Natural killer cell (primary cell): ENCODE results near the gene NCBP3. TPM values are rescaled to one million over a fixed set of nuclear protein-coding genes. Genes with fewer than 3 reads are reported as not detected.

Source experiments
- ATAC-seq, 3 donors: fragments of 150-1000 bp in 2 of 3; fragments of 200-7000 bp in 1 of 3; cut with Tn5 transposase; 1 replicate in 1 of 3; 2 replicates in 2 of 3; pipeline ENCODE4 v1.10.0; 2021; ENCODE audit warnings: mild to moderate bottlenecking in 2 of 3, moderate library complexity in 2 of 3
- DNase-seq, 2 donors: peaks; one replicate each; pipeline versions ENCODE4 v3.0.0 to v3.0.0-alpha.2; 2013 to 2021; ENCODE audit warnings: mixed read lengths in 1 of 2
- H3K27ac ChIP-seq: one replicate; pipeline ENCODE4 v1.5.1; 2013; ENCODE audit warnings: mild to moderate bottlenecking, low read length
- H3K27me3 ChIP-seq: one replicate; pipeline ENCODE4 v1.6.1; 2013; ENCODE audit warnings: low read length; ENCODE audit not compliant: control insufficient read depth, insufficient read depth
- H3K36me3 ChIP-seq: one replicate; pipeline ENCODE4 v1.6.1; 2013; ENCODE audit warnings: low read length; ENCODE audit not compliant: control insufficient read depth, insufficient read depth
- H3K4me1 ChIP-seq: one replicate; pipeline ENCODE4 v1.6.1; 2013; ENCODE audit warnings: low read length; ENCODE audit not compliant: control insufficient read depth, insufficient read depth
- H3K4me3 ChIP-seq: one replicate; pipeline ENCODE4 v1.5.1; 2013; ENCODE audit warnings: low read length
- H3K9me3 ChIP-seq: one replicate; pipeline ENCODE4 v1.6.1; 2013; ENCODE audit warnings: low read length; ENCODE audit not compliant: control insufficient read depth, insufficient read depth
- H3K27ac Mint-ChIP-seq, 2 donors: one replicate each; pipeline ENCODE4 v1.8.0; 2022; ENCODE audit warnings: mild to moderate bottlenecking in 2 of 2, mixed read lengths in 2 of 2, moderate library complexity in 1 of 2
- H3K27me3 Mint-ChIP-seq, 2 donors: one replicate each; pipeline ENCODE4 v1.8.0; 2022; ENCODE audit warnings: low read depth in 2 of 2, mixed read lengths in 2 of 2
- H3K36me3 Mint-ChIP-seq: one replicate; pipeline ENCODE4 v1.8.0; 2022; ENCODE audit warnings: mixed read lengths
- H3K4me1 Mint-ChIP-seq, 2 donors: one replicate each; pipeline ENCODE4 v1.8.0; 2022; ENCODE audit warnings: mixed read lengths in 2 of 2
- H3K4me3 Mint-ChIP-seq: one replicate; pipeline ENCODE4 v1.8.0; 2022; ENCODE audit warnings: mild to moderate bottlenecking, moderate library complexity, mixed read lengths
- H3K9me3 Mint-ChIP-seq, 2 donors: one replicate each; pipeline ENCODE4 v1.8.0; 2022; ENCODE audit warnings: mixed read lengths in 2 of 2
- WGBS: methylation state at CpG from one replicate; pipeline ENCODE4 v1.1.7; 2013; ENCODE audit warnings: missing lambda C conversion rate; ENCODE audit not compliant: insufficient coverage; 5-methylcytosine and 5-hydroxymethylcytosine counted together
- intact Hi-C: fragments of 100-400 bp; cut with micrococcal nuclease; formaldehyde crosslinking; loops from one replicate; pipeline ENCODE4 v1.14.2; 2022
- total RNA-seq, 4 donors: library from RNA; stranded (reverse); fragments of 120-200 nt in 1 of 4; gene quantifications; one replicate each; pipeline versions ENCODE4 v1.2.3 to v1.2.4, GENCODE V29; 2013 to 2022
- TF ChIP-seq, protein P1 (sequence below): fragments of 200-600 bp; IDR thresholded peaks from one replicate; pipeline ENCODE4 v1.8.0; 2022; ENCODE audit warnings: antibody characterized with exemption

Gene NCBP3
- total RNA-seq, 3 donors from 2014 or later (not counting 1 experiment from before 2014, with no cell fraction given): 55.9 to 60.7 (median 58.1) TPM

DNA sequence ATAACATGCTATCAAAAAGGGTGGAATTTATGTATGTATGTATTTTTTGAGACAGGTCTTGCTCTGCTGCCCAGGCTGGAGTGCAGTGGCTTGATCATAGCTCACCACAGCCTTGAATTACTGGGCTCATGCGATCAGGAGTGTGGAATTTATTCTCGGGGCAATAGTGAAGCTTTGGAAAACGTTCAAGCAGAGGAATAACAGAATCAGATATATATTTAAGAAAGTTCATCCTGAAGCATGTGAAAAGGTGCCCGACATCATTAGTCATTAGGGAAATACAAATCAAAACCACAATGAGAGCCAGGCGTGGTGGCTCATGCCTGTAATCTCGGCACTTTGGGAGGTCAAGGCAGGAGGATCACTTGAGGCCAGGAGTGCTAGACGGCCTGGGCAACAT, 37.3 kb downstream of the NCBP3 start:
- Mint-ChIP-seq H3K36me3 (peaks cover 20% of the 10 kb centered on the region), H3K27ac (no peak overlapping the region), H3K9me3 (no peaks in the 10 kb centered on the region), H3K27me3 (no peaks in the 10 kb centered on the region), H3K4me1 (no peaks in the 10 kb centered on the region), H3K4me3 (no peak overlapping the region)
- Histone ChIP-seq H3K4me3 (no peak overlapping the region), H3K27me3 (no peaks in the 10 kb centered on the region), H3K4me1 (no peaks in the 10 kb centered on the region), H3K27ac (no peak overlapping the region), H3K9me3 (no peaks in the 10 kb centered on the region), H3K36me3 (peaks cover 47% of the 10 kb centered on the region)
- no peak for DNase-seq
- TF ChIP-seq, protein P1, sequence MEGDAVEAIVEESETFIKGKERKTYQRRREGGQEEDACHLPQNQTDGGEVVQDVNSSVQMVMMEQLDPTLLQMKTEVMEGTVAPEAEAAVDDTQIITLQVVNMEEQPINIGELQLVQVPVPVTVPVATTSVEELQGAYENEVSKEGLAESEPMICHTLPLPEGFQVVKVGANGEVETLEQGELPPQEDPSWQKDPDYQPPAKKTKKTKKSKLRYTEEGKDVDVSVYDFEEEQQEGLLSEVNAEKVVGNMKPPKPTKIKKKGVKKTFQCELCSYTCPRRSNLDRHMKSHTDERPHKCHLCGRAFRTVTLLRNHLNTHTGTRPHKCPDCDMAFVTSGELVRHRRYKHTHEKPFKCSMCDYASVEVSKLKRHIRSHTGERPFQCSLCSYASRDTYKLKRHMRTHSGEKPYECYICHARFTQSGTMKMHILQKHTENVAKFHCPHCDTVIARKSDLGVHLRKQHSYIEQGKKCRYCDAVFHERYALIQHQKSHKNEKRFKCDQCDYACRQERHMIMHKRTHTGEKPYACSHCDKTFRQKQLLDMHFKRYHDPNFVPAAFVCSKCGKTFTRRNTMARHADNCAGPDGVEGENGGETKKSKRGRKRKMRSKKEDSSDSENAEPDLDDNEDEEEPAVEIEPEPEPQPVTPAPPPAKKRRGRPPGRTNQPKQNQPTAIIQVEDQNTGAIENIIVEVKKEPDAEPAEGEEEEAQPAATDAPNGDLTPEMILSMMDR: no peak
- ATAC-seq: no peak
- 90% methylated on average over 6 of the region's 7 CpGs for WGBS
- intact Hi-C loops: no loop called here

DNA sequence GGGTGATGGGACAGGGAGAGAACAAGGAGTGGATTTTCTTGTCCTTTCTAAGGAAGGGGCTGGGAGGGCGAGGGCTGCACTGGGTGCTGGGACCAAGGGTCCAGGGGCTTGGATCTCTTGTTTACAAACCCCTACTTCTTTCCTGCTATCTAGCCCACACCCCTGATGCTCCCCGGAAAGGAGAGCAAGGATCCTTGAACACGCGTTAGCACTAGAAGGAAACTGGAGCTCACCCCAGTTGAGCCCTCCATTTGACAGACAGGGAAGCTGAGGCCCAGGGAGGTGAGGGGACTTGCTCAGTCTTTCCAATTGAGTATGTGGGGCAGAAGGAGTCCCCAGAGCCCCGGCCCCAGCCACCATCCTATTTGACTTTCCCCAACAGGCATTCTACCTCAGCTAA, 40.5 kb downstream of the NCBP3 start:
- intact Hi-C loops: no loop called here
- no peaks in the 10 kb centered on the region for H3K27me3 ChIP-seq
- H3K9me3 ChIP-seq: no peaks in the 10 kb centered on the region
- H3K36me3 ChIP-seq: peaks cover 22% of the 10 kb centered on the region
- Mint-ChIP-seq H3K27me3 (no peaks in the 10 kb centered on the region), H3K4me1 (peaks cover 5% of the 10 kb centered on the region in 2 donors), H3K36me3 (peaks cover 10% of the 10 kb centered on the region), H3K27ac (no peak overlapping the region), H3K9me3 (no peaks in the 10 kb centered on the region), H3K4me3 (no peak overlapping the region)
- DNase-seq: no peak
- ATAC-seq: no peak
- H3K4me3 ChIP-seq: no peak overlapping the region
- WGBS: 94% methylated on average over 4 of the region's 5 CpGs
- no peak overlapping the region for H3K27ac ChIP-seq
- peaks cover 17% of the 10 kb centered on the region for H3K4me1 ChIP-seq
- TF ChIP-seq, protein P1: no peak

DNA sequence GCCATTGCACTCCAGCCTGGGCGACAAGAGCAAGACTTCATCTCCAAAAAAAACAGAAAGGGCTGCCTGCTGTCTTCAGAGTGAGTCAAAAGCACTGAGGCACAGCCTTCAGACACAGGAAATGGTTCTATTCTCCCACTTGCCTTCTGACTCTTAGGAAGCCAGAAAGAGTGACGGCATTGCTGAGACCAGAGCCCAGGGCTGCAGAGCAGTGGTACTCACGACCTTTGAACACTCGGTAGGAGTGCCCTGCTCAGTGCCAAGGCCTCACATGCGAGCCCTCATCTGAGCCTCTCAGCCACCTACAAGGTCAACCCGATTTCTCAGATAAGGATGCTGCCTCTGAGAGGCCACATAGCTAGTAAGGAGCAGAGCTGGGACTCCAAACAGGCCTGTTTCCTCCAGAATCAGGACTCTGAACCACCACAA, 41.5 kb downstream of the NCBP3 start:
- no peak for ATAC-seq

DNA sequence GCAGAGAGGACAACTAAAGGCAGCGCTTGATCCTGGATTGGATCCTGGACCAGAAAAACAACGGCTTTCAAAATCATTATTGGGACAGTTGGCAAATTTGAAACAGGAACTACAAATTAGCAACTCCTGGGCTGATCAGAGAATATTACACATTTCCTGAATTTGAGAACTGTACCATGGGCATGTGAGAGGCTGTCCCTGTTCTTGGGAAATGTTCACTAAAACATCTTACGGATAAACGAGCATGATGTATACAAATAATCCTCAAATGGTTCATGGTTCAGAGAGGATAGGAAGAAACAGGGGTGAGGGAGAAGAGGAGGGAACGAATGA, 42.8 kb downstream of the NCBP3 start:
- no peak overlapping the region for H3K4me3 ChIP-seq
- TF ChIP-seq, protein P1: no peak
- Mint-ChIP-seq H3K27me3 (peaks cover 0 to 6% of the 10 kb centered on the region in 2 donors), H3K9me3 (no peaks in the 10 kb centered on the region), H3K4me3 (no peak overlapping the region), H3K36me3 (peaks cover 5% of the 10 kb centered on the region), H3K4me1 (peaks cover 10 to 16% of the 10 kb centered on the region in 2 donors), H3K27ac (no peak overlapping the region)
- H3K9me3 ChIP-seq: no peaks in the 10 kb centered on the region
- no peak for DNase-seq
- intact Hi-C loops: no loop called here
- WGBS: 92% methylated on average over 5 of the region's 5 CpGs
- H3K27me3 ChIP-seq: no peaks in the 10 kb centered on the region
- ATAC-seq: no peak
- H3K27ac ChIP-seq: no peak overlapping the region
- peaks cover 11% of the 10 kb centered on the region for H3K36me3 ChIP-seq
- peaks cover 39% of the 10 kb centered on the region for H3K4me1 ChIP-seq

More for the DNA sequence above, 41.5 kb downstream of the NCBP3 start:
- no peak overlapping the region for H3K27ac Mint-ChIP-seq
- no peak for DNase-seq
- no peaks in the 10 kb centered on the region for H3K9me3 ChIP-seq
- H3K27me3 ChIP-seq: no peaks in the 10 kb centered on the region
- peaks cover 5% of the 10 kb centered on the region for H3K36me3 Mint-ChIP-seq
- H3K4me3 ChIP-seq: no peak overlapping the region
- H3K4me3 Mint-ChIP-seq: no peak overlapping the region
- 71% methylated on average over 6 of the region's 6 CpGs for WGBS
- intact Hi-C loops: no loop called here
- no peaks in the 10 kb centered on the region for H3K27me3 Mint-ChIP-seq
- H3K27ac ChIP-seq: no peak overlapping the region
- H3K4me1 Mint-ChIP-seq: peaks cover 10% of the 10 kb centered on the region in 2 donors
- TF ChIP-seq, protein P1: no peak
- peaks cover 13% of the 10 kb centered on the region for H3K36me3 ChIP-seq
- H3K9me3 Mint-ChIP-seq: no peaks in the 10 kb centered on the region
- peaks cover 26% of the 10 kb centered on the region for H3K4me1 ChIP-seq
